H1 (cell line): ENCODE measurements around the gene AP4M1. TPM values are rescaled to one million over a fixed set of nuclear protein-coding genes. Genes with fewer than 3 reads are reported as not detected.

Experiments
- EGR1 ChIP-seq: IDR thresholded peaks from 2 replicates; pipeline ENCODE4 v1.6.1; 2011; ENCODE audit warnings: low read depth, low read length, borderline replicate concordance
- JUN ChIP-seq: IDR thresholded peaks from 2 replicates; pipeline ENCODE4 v1.6.1; 2011; ENCODE audit warnings: low read depth, mild to moderate bottlenecking, improper control_type of control experiment, low read length
- RNF2 ChIP-seq: fragments of 200-900, 300-1000 bp; sonication (generic); IDR thresholded peaks from 2 replicates; pipeline ENCODE4 v1.7.1; 2016; ENCODE audit warnings: borderline replicate concordance, low read depth, mild to moderate bottlenecking, antibody characterized with exemption, low read length; ENCODE audit not compliant: poor library complexity, severe bottlenecking; ENCODE audit errors: missing control alignments
- TAF7 ChIP-seq: optimal IDR thresholded peaks from 2 replicates; pipeline ENCODE3; 2011; ENCODE audit warnings: low read depth, mild to moderate bottlenecking, inconsistent platforms, low read length, moderate library complexity, borderline replicate concordance
- polyA plus RNA-seq, 7 experiments: library from polyadenylated mRNA; depleted of rRNA in 3 of 7; stranded (reverse) in 5 of 7; unstranded in 2 of 7; fragments of >200 nt in 5 of 7; fragments of 200-250 nt in 2 of 7; gene quantifications; 1 replicate in 5 of 7; 2 replicates in 1 of 7; 4 replicates in 1 of 7; pipeline versions ENCODE4 v1.2.1 to v1.2.3, GENCODE V29; 2011 to 2013; ENCODE audit warnings: missing spikeins in 2 of 7, mixed read lengths in 2 of 7
- total RNA-seq: library from RNA; stranded (reverse); fragmentation: NEBNext Ultra II Directional; extraction: Animal tissue kit (Norgen Biotek cat#: 25700); gene quantifications from 2 replicates; pipeline ENCODE4 v1.2.1, GENCODE V29; 2021
- TF ChIP-seq, protein P1 (sequence below): fragments of 300-600 bp; sonication (generic); IDR thresholded peaks from 2 replicates; pipeline ENCODE4 v1.7.1; 2012; ENCODE audit warnings: low read length, moderate library complexity, mild to moderate bottlenecking, inconsistent platforms; ENCODE audit not compliant: insufficient replicate concordance

The AP4M1 gene
- total and polyA plus RNA-seq, 2 of the 8 experiments (the other 6 are each of a cell fraction or from before 2014, with no cell fraction given), result 15.2 to 16.6 TPM

DNA sequence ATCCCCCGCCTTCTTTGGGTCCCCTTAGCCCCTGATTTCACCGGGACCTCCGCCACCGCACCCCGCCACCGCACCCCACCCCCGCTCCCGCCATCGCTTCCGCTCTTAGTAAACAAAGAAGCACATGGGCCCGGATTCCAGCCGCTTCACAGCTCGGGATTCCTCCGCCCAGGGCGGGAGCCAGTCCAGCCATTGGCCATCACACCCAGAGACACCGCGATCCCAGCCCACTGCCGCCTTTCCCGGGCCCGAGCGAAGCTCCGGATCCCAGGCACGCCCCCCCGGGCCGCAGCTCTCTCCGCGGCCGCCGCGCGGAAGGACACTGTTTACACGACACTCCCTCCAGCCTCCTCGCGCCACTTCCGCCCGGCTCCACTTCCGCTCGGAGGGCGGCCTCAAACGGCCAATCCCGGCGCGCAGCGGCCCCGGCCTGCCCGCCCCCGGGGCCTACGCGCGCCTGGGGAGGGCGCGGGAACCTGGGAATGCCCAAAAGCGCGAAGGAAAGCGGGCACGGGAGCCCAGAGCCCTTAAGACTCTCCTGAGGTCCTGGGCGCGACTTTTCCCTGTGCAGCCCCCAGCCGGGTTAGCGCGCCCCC, 925 bp upstream of the AP4M1 start (continued):
- TF ChIP-seq, protein P1, sequence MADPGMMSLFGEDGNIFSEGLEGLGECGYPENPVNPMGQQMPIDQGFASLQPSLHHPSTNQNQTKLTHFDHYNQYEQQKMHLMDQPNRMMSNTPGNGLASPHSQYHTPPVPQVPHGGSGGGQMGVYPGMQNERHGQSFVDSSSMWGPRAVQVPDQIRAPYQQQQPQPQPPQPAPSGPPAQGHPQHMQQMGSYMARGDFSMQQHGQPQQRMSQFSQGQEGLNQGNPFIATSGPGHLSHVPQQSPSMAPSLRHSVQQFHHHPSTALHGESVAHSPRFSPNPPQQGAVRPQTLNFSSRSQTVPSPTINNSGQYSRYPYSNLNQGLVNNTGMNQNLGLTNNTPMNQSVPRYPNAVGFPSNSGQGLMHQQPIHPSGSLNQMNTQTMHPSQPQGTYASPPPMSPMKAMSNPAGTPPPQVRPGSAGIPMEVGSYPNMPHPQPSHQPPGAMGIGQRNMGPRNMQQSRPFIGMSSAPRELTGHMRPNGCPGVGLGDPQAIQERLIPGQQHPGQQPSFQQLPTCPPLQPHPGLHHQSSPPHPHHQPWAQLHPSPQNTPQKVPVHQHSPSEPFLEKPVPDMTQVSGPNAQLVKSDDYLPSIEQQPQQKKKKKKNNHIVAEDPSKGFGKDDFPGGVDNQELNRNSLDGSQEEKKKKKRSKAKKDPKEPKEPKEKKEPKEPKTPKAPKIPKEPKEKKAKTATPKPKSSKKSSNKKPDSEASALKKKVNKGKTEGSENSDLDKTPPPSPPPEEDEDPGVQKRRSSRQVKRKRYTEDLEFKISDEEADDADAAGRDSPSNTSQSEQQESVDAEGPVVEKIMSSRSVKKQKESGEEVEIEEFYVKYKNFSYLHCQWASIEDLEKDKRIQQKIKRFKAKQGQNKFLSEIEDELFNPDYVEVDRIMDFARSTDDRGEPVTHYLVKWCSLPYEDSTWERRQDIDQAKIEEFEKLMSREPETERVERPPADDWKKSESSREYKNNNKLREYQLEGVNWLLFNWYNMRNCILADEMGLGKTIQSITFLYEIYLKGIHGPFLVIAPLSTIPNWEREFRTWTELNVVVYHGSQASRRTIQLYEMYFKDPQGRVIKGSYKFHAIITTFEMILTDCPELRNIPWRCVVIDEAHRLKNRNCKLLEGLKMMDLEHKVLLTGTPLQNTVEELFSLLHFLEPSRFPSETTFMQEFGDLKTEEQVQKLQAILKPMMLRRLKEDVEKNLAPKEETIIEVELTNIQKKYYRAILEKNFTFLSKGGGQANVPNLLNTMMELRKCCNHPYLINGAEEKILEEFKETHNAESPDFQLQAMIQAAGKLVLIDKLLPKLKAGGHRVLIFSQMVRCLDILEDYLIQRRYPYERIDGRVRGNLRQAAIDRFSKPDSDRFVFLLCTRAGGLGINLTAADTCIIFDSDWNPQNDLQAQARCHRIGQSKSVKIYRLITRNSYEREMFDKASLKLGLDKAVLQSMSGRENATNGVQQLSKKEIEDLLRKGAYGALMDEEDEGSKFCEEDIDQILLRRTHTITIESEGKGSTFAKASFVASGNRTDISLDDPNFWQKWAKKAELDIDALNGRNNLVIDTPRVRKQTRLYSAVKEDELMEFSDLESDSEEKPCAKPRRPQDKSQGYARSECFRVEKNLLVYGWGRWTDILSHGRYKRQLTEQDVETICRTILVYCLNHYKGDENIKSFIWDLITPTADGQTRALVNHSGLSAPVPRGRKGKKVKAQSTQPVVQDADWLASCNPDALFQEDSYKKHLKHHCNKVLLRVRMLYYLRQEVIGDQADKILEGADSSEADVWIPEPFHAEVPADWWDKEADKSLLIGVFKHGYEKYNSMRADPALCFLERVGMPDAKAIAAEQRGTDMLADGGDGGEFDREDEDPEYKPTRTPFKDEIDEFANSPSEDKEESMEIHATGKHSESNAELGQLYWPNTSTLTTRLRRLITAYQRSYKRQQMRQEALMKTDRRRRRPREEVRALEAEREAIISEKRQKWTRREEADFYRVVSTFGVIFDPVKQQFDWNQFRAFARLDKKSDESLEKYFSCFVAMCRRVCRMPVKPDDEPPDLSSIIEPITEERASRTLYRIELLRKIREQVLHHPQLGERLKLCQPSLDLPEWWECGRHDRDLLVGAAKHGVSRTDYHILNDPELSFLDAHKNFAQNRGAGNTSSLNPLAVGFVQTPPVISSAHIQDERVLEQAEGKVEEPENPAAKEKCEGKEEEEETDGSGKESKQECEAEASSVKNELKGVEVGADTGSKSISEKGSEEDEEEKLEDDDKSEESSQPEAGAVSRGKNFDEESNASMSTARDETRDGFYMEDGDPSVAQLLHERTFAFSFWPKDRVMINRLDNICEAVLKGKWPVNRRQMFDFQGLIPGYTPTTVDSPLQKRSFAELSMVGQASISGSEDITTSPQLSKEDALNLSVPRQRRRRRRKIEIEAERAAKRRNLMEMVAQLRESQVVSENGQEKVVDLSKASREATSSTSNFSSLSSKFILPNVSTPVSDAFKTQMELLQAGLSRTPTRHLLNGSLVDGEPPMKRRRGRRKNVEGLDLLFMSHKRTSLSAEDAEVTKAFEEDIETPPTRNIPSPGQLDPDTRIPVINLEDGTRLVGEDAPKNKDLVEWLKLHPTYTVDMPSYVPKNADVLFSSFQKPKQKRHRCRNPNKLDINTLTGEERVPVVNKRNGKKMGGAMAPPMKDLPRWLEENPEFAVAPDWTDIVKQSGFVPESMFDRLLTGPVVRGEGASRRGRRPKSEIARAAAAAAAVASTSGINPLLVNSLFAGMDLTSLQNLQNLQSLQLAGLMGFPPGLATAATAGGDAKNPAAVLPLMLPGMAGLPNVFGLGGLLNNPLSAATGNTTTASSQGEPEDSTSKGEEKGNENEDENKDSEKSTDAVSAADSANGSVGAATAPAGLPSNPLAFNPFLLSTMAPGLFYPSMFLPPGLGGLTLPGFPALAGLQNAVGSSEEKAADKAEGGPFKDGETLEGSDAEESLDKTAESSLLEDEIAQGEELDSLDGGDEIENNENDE, result no peak
- TF ChIP-seq RNF2 (no peak), EGR1 (peak; percentile 55; the same call in 1 of the 2 replicates), TAF7 (peak; percentile 7), JUN (no peak)
